Forelimb muscle (tissue), 1 donor: Measurements from ENCODE around the gene ARL4C. TPM values are rescaled to one million over a fixed set of nuclear protein-coding genes. Genes with fewer than 3 reads are reported as not detected.
"Not testable (repeated sequence)": the region's sequence is repeated elsewhere in the genome, so short reads cannot be mapped to it uniquely, and the experiment has no call there.

Experiments
- DNase-seq: peaks from one replicate; pipeline ENCODE4 v3.0.0-alpha.2; 2013; ENCODE audit warnings: low read depth
- polyA plus RNA-seq: library from polyadenylated mRNA; unstranded; fragments of 120-200 nt; gene quantifications from one replicate; pipeline ENCODE4 v1.2.1, GENCODE V29; 2013; ENCODE audit not compliant: insufficient read length

Gene ARL4C
- polyA plus RNA-seq, 1 donor = 4.4 TPM

DNA sequence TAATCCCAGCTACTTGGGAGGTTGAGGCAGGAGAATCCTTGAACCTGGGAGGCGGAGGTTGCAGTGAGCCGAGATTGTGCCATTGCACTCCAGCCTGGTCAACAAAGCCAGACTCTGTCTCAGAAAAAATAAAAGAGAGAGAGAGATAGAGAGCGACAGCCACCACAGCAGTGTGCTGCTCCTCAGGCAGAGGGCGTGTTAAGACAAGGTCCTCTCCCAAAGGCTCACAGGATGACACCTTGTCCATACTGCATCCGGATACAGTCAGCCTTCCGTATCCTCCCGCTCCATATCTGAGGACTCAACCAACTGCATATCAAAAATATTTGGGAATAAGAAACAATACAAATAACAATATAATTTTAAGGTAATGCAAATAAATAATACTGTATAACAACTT is 20.1 kb downstream of the ARL4C start:
- no peak for DNase-seq

DNA sequence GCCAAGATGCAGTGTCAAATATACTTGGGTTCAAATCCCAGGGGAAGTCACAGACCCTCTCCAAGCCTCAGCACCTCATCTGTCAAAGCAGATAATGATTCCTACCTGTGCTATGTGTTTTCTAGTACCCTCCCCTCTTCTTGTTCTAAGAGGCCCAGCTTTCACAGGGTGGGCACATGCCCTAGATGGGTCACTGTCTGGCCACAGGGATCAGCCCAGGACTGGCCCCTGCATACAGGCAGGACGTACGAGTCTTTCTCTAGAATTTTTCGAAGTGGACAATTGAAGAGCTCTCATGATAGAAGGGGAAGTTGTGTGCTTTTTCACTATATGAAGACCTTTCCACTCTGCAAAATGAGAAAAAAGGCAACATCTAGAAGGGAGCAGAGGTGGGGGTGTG is 22.2 kb downstream of the ARL4C start:
- no peak for DNase-seq

DNA sequence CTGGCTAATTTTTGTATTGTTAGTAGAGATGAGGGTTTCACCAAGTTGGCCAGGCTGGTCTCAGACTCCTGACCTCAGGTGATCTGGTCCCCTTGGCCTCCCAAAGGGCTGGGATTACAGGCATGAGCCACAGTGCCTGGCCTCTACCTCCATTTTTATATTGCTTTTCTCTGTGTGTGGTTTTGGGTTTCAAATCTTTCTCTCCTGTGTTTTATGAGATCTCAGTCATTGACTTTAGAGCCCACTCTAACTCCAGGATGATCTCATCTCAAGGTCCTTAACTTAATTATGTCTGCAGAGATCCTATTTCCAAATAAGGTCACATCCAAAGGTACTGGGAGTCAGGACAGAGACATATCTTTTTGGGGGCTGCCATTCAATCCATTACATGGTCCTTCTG is 24.7 kb downstream of the ARL4C start:
- DNase-seq = no peak

DNA sequence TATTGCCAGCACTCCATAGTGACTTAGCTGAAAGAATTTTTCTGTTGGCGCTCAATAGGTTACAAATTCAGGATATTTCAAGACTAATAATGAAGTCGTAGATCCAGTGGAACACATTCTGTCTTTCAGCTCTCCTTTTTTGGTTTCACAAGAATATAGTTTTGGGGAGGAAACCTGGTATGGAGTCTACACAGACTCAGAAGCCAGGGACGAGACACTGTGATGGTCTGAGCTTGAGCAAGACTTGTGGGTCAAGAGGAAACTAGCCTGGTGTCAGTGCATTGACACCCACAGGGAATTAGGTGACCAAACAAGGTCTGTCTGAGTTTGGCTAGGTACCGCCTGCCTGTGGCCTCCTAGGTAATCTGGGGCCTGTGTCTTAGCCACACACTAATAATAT is 26.9 kb downstream of the ARL4C start:
- no peak for DNase-seq

DNA sequence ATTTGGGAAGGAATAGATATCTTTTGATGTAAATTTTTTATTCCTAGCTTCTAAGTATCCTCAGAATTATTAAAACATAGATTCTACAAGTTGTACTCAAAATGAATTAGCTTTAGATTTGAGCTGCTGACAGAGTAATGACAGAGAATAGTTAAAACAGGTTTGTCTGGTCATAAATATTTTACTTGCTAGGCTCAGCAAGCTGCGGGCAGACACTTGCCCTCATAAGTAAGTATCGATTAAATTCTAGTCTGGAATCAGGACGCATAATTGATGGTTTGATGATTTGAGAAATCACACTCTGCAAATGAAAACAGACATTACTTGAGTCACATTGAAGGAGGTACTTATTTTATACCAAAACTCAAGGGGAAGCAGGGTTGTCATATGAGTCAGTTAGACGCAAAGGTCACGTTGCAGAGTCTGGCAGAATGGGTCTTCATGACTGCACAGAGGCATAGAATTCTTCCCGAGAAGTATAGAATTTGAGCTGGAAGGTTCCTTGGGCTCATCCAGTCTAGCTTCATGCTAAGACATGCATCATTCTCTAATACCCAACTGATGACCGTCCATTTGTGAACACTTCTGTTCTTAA is 27.5 kb downstream of the ARL4C start:
- no peak for DNase-seq

DNA sequence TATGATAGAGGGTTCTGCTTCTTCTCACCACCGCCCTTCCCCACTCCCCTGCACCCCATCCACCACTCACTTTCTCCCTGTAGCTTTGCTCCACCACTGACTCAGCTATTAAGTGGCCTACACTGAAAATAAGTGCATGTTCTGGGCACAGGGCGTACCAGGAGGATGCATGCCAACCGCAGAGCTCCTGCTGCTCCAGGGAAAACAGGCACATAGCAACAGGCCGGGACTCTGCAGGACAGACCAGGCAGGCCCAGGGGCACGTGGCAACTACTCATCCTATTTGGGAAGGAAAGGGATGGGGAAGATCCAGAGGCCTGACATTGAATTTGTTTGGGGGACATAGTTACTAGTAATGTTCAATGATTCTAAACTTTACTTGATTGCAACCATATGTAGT is 28.4 kb downstream of the ARL4C start:
- DNase-seq = no peak

DNA sequence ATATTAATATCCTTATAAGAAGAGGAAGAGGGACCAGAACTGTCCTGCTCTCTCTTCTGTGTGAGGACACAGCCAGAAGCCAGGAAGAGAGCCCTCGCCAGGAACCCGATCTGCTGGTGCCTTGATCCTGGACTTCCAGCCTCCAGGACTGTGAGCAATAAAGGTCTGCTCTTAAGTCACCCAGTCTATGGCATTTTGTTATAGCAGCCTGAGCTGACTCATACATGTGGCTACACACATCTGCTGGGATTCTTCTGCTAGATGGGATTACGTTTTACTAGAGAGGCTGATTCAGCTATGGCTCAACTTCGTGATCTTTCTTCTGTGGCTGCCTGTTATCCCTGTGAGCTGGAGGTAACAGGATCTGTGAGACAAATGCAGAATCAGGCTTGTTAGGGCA is 29.6 kb downstream of the ARL4C start:
- DNase-seq = no peak

DNA sequence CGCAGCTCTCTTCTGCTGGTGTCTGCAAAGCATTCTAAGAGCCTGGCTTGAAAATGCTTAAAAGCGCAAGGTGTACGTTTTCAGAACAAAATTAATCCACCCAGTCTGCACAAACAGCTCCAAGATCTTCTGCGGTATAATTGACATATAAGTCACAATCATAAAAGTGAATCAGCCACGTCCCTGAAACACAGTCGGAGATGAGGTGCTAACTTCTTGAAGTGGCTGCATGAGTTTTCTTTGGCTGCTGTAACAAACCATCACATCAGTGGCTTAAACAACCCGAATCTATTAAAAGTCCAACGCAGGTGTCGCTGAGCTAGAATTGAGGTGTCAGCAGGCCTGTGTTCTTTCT is 32.6 kb downstream of the ARL4C start:
- DNase-seq = no peak

DNA sequence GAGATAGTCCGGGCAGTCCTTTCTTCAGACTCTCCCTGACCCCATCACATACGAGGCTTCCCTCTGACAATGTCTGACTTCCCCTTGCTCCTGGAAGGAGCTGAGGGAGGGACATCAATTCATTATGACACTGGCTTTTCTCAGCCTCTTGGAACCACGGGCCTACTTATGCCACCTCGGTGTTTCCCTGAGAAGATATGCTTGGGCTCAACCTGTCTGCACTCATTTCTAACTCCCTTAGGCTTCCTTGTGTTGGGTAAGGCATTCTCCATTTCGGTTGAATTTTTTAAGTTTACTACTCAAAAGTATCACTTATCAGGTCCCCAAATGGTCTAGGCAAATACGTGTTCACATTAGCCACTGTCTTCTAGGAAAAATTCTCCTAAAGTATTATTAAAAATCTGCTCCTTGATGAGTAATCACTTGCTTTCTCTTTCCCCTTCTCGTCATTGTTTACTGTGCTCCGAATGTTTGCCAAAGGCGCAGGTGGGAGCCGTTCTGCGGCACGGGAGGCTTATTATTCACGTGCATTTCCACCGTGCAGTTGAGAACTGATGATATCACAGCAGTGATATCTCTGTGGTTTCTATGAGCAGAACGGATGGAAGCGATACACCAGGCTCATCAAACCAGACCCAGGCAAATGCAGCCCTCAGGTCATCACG is 33.1 kb downstream of the ARL4C start:
- DNase-seq = no peak

DNA sequence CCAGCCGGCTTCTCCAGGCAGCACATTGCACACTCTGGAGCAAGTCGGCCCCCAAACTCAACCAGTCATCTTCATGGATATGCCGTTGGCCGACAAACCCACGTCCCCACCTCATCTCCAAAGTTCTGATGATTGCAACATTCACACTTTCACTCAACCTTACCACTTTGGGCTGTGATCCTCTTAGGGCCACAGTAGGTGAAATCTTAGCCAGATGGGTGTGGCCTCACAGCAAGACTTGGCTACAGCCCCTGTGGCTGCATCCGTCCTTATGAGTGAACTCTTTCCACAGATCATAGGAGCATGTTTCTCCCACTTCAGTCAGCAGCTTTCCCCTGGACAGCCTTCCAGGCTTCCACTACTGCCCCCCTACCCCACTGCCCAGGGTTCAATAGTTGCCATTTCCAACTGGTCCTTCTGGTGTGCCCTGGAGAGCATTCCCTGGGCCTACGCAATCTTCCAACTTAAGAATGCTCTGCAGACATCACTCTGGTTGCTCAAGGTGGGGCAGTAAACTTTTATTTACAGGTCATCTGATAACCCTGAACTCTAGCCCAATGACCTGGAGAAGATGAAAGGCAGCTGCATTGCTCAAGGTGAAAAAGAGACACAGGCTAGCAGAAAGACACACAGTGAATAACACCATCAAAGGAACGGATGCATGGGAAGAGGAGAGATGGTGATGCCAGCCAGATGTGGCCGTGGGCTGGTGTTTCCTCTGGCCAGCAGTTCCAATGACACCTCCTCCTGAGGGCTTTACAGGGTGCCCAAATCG is 34.5 kb downstream of the ARL4C start:
- DNase-seq = no peak

DNA sequence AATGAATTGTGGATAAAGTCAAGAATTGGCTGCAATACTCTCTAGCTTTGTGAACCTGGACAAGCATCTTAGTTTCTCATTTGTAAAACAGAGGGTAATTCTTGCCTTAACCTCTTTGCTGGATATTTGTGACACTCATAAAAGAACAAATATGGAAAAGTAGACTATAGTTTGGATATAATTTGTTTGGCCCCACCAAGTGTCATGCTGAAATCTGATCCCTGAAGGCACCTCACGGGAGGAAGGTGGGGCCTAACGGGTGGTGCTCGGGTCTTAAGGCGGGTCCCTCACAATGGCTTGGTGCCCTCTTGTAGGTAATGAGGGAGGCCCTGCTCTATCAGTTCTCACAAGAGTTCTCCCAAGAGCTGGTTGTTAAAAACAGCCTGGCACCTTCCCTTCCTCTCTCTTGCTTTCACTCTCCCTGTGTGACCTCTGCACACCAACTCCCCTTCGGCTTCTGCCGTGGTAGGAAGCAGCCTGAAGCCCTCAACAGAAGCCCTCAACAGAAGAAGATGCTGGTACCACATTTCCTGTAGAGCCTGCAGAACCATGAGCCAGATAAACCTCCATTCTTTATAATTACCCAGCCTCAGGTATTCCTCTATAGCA is 37.4 kb downstream of the ARL4C start:
- DNase-seq = no peak

DNA sequence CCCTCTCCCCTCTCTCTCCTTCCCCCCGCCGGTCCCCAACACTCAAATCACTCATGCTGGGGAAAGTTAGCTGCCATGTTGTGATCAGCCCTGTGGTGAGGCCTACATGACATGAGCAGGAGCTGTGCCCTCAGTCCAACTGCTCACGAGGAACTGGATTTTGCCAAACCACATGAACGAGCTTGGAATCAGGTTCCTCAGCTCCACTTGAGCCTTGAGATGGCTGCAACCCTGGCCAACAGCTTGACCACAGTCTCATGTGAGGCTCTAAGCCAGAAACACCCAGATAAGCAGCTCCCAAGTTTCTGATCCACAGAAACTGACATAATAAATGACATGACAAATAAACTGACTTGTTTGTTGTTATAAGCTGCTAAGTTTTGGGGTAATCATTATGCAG is 38.4 kb downstream of the ARL4C start:
- no peak for DNase-seq

DNA sequence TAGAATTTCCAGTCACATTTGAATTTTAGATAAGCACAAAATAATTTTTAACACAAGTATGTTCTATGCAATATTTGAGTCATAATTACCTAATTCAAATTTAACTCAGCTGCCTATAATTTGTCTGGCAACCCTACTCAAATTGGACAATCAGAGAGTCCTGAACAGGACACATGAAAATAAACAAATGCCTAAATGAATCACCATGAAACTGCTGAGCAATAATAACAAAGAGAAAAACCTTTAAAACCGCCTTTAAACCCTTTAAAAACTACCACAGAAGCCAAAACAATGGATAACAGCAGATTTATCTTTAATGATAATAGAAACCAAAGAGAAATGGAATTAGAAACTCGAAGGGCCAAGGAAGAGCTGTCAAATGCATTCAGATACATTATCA is 39.5 kb downstream of the ARL4C start:
- no peak for DNase-seq

DNA sequence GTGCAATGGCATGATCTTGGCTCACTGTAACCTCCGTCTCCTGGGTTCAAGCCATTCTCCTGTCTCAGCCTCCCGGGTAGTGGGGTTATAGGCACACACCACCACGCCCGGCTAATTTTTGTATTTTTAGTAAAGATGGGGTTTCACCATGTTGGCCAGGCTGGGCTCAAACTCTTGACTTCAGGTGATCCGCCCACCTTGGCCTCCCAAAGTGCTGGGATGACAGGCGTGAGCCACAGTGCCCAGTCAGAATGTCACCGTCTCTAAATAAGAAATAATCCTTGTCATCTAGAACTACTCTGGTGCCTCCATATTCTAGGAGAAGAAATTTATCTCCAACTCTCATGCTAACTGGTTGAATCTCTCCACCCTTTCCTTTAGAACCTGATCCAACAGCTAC is 41.6 kb downstream of the ARL4C start:
- DNase-seq = not testable (repeated sequence)

DNA sequence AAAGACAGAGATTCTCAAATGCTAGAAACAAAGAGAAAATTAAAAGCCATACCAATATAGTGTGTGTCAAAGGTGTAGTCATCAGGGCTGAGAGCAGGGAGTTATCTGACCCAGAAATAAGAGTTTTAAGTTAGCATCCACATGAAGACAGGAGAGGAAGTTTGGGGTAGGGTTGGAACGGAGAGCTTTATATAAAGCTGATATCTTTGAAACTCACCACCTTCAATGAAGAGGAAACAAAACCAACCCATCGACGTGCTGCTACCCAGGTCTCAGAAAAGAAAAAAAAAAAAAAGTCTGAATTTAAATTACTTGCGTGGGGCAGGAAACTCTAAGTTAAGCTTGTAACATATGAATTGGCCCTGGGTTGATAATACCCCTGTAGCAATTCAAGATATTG is 42.4 kb downstream of the ARL4C start:
- DNase-seq = no peak

DNA sequence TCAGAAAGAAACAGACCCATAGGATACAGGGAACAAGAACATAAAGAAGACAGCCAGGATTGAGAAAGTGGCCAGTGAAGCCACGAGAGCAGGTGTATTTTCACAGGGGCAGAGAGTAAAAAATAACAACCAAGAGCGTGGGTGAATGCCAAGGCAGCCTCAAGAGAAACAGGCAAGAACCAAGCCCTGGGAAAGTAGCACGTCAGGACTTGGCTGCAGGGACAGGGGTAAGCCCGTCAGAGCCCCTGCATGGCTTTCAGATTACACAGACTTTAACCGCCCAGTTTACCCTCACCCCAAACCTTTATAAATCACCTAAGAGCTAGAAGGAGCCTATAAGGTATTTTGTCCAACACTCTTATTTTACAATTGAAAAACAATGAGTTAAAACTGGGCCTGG is 43.7 kb downstream of the ARL4C start:
- no peak for DNase-seq

DNA sequence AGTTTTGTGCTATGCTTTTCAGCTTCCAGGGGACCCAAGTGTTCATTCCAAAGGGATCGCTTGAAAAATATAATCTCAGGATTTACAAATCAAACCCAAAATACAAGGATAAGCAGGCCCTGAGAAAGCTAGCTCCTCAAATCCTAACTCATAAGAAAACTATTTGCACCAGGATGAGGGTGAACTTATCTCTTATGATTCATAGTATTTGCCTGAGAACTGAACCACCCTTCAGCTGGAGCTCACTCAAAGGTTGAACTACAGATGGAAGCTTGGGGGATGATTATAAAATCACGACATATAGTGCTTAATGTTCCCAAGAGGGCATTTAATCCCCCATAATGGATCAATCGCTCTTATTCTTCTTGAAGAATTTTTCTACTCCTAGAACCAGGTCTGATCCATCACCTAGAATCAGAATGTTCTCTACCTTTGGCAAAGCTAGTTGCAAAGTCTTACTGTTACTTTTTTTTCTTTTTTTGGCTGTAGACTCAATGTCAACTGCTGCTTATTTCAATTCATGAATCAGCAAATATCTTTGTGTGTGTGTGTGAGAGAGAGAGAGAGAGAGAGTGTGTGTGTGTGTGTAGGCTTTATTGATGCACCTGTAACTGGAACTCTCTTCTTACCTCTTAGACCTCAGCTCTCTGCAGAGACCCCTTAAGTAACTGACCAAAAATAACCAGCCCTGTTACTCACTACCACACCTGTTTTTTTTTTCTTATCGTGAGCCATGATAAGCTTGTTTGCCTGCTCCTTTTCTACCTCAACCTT is 44.8 kb downstream of the ARL4C start:
- DNase-seq = no peak

DNA sequence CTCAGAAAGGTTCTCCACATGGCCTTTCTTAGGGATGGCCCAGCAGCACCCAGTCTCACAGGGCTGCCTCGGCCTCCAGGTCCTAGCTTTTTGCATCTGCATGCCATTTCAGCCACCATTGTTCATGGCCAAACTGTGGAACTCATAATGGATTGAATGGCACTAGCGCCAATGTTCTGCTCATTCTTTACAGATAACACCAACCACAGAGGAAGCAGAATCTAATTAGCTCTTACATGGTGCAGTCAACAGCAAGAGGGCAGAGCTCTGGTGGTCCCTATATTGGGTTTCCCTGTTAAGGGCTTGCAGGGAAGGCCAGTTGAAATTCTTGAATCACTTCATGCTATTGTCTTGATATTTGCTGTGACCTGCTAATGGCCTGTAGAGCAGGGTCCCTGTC is 45.6 kb downstream of the ARL4C start:
- DNase-seq = no peak

DNA sequence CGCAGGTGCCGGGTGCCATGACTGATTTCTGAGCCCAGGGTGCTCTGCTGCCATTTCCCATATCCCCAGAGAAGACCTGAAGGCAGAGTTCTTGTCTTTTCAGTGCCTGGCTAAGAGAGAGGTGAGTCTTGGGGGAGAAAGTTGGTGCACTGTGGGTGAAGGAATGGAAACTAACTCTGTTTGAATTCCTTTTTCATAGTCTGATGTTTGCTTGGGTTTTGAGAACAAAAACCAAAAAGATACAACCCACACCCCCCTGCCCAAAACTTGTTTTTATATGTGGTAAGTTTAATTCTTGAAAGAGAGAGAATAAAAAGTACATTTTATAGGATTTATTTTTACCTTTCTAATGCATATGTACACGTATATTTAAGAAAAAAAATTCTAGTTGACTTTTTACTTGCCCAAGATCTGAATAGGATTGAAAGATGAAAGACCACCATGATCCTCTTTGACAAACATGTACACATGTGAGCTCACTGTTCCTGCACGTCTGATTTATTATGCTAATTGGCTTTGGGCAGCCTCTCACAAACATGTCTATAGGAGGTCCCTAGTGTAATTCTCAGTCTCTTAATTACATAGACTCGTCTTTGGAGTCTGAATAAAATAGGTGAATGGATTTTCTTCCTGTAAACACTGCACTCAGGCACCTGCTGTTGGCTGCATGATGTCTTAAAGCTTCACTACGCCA is 46.3 kb downstream of the ARL4C start:
- DNase-seq = no peak

DNA sequence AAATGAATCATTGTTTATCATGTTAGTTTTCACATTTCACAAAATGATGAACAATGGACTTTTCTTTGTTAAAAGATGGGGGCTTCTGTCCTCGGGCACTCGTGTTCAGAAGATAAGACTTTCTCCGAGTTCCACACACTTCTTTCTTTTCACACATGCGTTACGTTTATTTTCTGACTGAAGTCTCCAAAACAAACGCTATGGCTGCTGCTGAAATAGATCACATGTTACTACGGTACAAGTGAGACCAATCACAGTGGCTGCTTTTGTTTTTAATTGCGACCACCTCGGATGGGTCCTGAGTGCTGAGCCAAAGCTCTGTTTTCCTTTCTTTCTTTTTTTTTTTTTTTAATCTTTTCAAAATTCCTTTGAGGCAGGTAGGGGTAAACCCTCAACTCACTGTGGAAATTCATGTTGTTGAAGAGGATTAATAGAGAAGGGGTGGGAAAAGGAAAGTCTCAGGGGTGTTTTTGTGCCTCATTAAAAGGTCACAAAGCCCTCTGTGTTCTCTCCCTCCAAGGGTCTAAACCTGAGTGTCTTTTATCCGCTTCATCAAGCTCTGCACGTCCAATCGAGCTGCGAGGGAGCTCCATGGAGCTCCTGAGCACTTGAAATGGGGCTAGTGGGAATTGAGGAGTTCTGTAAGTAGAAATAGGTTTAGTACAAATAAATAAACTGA is 48.2 kb downstream of the ARL4C start:
- no peak for DNase-seq

DNA sequence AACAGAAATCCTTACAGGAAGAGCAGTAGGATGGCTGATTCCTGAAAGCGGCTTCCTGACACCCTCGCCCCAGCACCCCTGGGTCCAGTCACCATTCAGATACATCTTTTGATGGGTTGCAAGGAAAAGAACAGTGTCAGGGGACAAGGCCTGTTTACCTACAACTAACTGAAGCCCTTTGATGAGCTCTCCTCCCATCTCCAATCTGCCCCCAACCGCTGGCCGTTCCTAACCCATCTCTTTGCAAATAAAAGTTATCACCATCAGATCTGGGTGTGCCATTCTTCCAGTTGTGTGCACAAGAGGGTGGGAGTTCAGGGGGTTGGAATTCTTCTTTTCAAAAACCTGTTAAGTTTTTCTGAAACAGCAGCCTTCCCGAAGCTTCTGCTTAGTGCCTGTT is 48.9 kb downstream of the ARL4C start:
- DNase-seq = no peak
